ENCODE measurements around the gene ABCC8.

ABCC8 gene

GRCh38 chr11:17504330-17505107, 27.9 kb upstream of the ABCC8 start:
- peak; percentile 22 for DNase-seq

GRCh38 chr11:17502630-17503029, 26.0 kb upstream of the ABCC8 start:
- no peak for DNase-seq

- DNase-seq = no peak
These were observed 24.0 kb upstream of the ABCC8 start for GRCh38 chr11:17500673-17501072.

GRCh38 chr11:17498475-17498874, 21.8 kb upstream of the ABCC8 start:
- DNase-seq = no peak

GRCh38 chr11:17498058-17498457, 21.4 kb upstream of the ABCC8 start:
- no peak for DNase-seq

- DNase-seq = no peak
These were observed 19.8 kb upstream of the ABCC8 start for GRCh38 chr11:17496406-17496805.

GRCh38 chr11:17494019-17494418, 17.4 kb upstream of the ABCC8 start:
- DNase-seq = no peak

GRCh38 chr11:17490938-17491337, 14.3 kb upstream of the ABCC8 start:
- DNase-seq = no peak

- DNase-seq = no peak
These were observed 13.6 kb upstream of the ABCC8 start for GRCh38 chr11:17490232-17490631.

GRCh38 chr11:17489751-17490150, 13.1 kb upstream of the ABCC8 start:
- DNase-seq = no peak

GRCh38 chr11:17488563-17488962, 11.9 kb upstream of the ABCC8 start:
- no peak for DNase-seq

- DNase-seq = no peak
These were observed 10.0 kb upstream of the ABCC8 start for GRCh38 chr11:17486646-17487045.

GRCh38 chr11:17483505-17483904, 6.9 kb upstream of the ABCC8 start:
- DNase-seq = no peak

GRCh38 chr11:17481905-17482304, 5.3 kb upstream of the ABCC8 start:
- DNase-seq = no peak

GRCh38 chr11:17479284-17480214, 2.9 kb upstream of the ABCC8 start:
- no peak for DNase-seq

GRCh38 chr11:17478070-17478469, 1.4 kb upstream of the ABCC8 start:
- no peak for DNase-seq

- no peak for DNase-seq
These were observed 716 bp upstream of the ABCC8 start for GRCh38 chr11:17477361-17477760.

GRCh38 chr11:17477084-17477333, 364 bp upstream of the ABCC8 start:
- no peak for DNase-seq

GRCh38 chr11:17475666-17476316, 854 bp downstream of the ABCC8 start:
- no peak for DNase-seq

GRCh38 chr11:17473071-17473744, 3.4 kb downstream of the ABCC8 start:
- DNase-seq = no peak

GRCh38 chr11:17472467-17472866, 4.2 kb downstream of the ABCC8 start:
- no peak for DNase-seq

- DNase-seq = no peak
These were observed 5.1 kb downstream of the ABCC8 start for GRCh38 chr11:17471501-17471900.

GRCh38 chr11:17469998-17470397, 6.6 kb downstream of the ABCC8 start:
- DNase-seq = no peak

Measured in T1000 (cell line).